Activated naive CD4-positive, alpha-beta T cell (primary cell): ENCODE measurements around the gene RIC8A.
A peak's percentile ranks its signal among the peaks of the same experiment; 100 is the strongest.

Experiments used
- DNase-seq, 4 experiments: peaks; one replicate each; lab custom pipeline; 2025; lab: John Stamatoyannopoulos, UW

Gene RIC8A

DNA sequence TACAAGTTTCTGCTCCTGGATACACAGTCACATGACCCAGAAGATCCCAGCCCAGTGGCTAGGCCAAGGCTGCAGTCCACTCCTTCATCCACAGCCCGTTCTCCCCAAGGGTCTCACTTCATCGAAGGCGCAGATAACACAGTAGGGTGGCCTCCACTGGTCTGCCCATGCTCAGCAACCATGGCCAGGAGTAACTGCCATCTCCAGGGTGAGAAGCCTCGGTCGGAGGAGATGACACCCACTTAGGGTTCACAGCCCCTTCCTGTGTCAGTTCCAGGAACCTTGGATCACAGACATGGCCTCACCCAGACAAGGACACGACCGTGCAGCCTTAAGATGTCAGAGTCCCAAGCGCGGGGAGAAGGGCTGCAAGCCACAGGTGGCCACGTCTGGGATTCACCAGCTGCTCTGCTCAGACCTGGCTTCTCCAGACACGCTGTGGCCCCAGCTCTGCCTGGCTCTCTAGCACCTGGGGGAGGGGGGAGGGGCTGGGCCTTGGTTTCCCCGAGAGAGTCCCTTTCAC lies 2.9 kb upstream of the RIC8A start:
- no peak for DNase-seq

DNA sequence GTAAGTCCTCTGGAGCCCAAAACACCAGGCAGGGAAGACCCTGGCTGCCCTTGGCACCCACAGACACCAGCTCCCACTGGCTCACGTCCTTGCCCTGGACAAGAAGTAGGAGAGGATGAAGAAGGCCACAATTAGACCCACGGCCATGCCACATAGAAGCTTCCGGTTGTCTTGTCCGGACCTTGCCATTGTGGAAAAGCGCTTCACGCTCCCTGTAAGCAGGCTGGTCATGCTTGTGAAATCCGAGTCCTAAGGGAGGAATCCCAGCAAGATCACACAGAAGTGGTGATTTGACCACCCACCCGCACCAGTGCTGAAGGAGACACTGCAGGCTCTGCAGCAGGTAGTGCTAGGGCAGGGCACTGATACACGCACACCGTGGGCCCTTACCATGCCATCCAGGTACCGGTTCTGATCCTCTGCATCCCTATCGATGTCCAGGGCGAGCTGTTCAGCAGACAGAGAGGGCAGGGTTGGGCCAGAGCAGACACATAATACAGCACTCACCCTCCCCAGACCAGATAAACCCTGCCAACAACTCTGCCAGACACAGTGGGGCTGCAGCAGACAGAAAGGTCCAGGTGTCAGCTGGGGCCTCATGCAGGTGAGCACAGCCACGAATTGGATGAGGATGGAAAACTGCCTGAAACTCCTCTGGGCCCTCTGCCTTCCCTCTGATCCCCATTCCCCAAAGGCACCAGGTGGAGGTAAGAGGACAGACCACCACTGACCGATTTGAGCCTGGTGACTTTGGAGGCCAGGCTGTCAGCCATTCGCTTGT lies 2.1 kb upstream of the RIC8A start:
- no peak for DNase-seq

DNA sequence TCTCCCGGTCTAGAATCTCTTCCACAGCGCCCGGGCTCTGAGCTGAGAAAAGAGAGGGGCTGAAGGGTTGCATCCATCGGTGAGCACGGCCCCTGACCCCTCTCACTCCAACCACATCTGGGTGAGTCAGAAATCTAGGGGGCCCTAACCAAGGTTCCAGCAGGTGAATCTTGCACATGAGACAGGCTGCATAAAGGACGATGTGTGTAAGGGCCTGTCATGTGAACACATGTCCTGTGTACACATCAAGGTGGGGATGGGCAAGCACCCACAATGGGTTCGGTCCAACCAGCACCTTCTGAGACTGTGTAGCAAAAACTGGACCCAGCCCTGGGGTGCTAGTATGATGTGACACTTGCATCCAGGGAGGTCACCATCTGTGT lies 1.5 kb upstream of the RIC8A start:
- no peak for DNase-seq

DNA sequence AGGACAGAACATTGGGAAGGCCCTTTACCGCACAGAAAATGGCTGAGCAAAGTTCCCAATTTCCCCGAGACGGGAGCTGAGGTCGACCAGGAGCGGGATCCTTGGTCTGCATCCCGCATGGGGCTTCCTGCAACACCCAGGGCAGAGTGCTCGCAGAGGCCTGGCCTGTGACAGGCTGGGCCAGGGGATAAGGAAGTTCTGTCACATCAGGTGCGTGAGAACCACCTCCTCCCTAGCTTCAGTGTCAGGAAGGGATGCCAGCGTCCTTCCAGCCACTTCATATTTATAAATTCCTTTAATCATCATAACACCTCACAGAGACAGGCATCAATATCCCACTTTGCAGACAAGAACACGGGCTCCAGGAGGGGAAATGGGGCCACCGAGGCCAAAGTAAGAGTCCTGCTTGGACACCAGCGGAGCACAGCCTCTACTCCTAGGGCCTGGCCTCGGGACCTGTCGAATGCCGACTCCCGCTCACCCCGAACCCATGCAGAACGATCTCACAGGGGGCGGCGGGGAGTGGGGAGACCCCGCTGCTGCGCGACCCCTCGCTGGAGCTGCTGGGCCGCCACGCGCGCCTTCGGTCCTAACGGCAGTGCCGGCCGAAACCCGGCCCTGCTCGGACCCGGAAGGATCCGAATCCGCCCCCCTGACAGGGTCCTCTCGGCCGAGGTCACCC lies 841 bp upstream of the RIC8A start:
- DNase-seq = peak in 2 of 4 experiments; percentile 16 to 28

DNA sequence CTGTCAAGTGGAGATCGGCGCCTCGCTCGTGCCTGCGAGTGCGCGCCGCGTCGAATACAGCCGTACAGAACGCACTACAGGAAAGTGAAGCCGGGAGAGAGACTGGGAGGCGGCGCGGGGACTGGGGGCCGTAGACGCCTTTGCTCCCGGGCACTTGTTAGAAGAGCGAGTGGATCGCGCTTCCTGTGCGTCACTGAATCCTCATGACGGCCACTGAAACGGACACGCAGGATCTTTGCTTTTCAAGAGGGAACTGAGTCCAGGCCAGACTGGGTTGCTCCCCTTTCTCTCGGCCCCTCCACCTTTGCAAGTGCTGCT lies 314 bp downstream of the RIC8A start:
- DNase-seq = peak in 1 of 4 experiments; percentile 45

DNA sequence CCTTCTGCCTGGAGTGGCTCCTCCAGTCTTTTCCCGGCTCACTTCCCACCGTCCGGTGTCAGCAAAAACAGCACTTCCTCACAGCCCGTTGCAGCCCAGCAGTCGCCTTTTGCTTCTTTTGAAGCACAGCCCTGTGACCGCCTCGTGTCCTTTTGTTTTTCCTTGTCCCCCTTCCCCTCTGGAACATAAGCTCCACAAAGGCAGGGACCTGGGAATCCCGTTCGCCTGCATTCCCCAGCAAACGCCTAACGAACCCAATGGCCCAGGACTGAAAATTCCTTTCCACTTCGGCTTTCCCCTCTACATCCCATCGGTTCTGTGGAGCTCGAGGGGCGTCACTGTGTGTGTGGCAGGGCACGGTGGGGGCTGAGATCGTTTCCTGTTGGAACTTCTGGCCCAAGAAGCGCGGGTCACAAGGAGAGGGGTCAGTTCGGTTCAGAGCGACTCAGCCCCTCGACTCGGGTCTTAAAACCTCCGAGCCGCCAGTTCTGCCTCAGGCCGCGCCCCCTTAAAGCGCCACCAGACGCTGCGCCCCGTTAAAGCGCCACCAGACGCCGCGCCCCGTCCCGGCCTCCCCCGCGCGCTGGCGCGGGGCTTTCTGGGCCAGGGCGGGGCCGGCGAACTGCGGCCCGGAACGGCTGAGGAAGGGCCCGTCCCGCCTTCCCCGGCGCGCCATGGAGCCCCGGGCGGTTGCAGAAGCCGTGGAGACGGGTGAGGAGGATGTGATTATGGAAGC lies 841 bp downstream of the RIC8A start:
- peak; percentile 39 to 82 (median 62) for DNase-seq

DNA sequence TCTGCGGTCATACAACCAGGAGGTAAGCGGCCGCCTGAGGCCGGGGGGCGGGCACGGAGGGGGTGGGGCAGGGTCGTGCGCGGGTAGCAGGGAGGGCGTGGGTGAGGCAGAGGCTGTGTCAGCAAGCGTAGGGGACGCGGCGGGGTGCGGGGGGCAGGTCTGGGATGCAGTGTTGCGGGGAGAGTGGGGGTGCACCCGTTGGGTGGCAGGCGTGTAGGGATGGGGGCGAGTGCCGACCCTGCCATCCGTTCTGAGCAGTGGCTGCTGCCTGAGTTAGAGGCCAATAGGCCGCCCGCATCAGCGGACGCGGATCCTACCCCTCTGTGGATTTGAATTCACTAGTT lies 1.4 kb downstream of the RIC8A start:
- no peak for DNase-seq

DNA sequence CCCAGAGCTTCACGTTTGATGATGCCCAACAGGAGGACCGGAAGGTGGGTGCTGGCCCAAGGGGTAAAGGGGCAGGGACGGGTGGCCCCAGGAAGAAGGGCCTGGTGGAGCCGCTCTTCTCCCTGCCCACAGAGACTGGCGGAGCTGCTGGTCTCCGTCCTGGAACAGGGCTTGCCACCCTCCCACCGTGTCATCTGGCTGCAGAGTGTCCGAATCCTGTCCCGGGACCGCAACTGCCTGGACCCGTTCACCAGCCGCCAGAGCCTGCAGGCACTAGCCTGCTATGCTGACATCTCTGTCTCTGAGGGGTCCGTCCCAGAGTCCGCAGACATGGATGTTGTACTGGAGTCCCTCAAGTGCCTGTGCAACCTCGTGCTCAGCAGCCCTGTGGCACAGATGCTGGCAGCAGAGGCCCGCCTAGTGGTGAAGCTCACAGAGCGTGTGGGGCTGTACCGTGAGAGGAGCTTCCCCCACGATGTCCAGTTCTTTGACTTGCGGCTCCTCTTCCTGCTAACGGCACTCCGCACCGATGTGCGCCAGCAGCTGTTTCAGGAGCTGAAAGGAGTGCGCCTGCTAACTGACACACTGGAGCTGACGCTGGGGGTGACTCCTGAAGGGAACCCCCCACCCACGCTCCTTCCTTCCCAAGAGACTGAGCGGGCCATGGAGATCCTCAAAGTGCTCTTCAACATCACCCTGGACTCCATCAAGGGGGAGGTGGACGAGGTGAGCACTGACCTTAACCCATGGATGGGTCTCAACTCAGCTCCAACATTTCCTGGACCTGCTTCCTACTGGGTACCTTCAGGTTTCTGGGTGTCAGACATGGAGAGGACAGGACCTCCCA lies 2.0 kb downstream of the RIC8A start:
- no peak for DNase-seq

DNA sequence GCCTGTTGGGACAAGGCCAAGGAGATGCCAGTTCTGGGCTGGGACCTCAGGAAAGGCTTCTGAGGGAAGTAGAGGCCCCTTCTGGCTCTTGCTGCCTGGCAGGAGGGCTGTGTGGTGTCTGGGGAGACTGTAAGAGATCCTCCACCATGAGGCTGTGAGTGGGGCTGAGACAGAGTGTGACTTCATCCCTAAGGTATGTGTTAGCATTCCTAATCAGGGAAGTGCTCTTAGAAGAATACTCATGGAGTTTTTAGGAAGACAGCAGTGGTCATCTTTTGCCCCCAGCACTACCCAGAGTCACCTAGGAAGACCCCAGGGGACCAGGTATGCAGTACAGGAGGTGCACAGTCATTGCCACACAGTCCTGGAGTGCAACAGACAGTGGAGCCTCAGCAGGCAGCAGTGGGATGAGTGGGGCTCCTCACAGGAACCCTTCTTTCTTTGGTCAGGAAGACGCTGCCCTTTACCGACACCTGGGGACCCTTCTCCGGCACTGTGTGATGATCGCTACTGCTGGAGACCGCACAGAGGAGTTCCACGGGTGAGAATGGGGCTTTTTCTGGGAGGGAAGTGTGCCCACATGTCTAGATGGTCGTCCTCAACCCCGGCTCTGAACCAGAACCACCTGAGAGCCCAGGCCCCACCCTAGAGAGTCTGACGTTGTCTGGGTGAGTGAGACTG lies 2.8 kb downstream of the RIC8A start:
- DNase-seq = no peak

DNA sequence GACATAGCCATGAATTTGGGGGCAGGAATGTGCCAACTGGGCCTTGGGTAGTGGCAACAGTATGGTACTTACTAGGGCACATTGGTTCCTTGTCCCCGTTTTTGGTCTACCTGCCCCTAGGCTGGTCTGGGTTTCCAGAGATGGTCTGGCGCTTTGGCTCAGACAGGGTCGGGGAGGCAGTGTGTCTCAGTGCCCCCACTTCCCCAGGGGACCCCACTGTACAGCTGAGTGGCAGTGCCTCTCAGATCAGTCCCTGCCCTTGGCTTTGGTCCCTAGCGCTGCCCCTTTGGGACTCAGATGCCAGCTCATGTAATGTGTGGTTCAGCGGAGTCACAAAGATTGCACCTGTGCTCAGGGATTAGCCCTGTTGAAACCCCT lies 3.3 kb downstream of the RIC8A start:
- no peak for DNase-seq

DNA sequence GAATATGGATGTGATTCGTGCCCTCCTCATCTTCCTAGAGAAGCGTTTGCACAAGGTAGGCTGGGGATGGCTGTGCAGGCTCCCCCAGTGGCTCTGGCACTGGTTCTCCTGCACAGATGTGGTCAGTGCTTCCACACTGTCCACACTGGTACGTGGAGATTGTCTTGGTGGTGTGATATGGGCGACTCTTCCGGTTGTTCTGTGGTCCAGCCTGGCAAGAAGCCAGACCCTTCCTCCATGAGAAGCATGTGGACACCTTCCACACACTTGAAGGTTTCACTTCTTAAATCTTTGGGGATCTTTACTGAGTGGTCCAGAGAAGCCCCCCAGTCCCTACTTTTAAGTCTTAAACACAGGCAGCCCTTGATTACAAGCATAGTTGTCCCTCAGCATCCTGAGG lies 3.8 kb downstream of the RIC8A start:
- no peak for DNase-seq

DNA sequence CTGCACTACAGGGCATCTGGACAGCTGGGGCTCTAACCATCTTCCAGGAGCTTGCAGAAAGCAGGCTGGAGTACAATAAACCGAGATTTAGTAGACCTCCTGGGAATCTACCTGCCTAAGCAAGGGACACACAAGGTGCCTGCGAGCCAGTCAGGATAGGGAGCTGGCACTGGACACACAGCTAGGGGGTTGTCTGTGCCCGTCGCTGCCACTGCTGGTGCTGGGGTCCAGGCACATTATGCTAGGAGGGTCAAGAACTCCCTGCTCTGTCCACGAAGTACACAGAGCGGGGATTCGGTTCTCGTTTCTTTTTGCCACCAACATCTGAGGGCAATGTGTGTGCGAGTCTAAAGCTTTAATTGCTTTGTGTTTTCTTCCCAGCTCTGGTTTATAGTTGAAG lies 4.2 kb downstream of the RIC8A start:
- DNase-seq = no peak

DNA sequence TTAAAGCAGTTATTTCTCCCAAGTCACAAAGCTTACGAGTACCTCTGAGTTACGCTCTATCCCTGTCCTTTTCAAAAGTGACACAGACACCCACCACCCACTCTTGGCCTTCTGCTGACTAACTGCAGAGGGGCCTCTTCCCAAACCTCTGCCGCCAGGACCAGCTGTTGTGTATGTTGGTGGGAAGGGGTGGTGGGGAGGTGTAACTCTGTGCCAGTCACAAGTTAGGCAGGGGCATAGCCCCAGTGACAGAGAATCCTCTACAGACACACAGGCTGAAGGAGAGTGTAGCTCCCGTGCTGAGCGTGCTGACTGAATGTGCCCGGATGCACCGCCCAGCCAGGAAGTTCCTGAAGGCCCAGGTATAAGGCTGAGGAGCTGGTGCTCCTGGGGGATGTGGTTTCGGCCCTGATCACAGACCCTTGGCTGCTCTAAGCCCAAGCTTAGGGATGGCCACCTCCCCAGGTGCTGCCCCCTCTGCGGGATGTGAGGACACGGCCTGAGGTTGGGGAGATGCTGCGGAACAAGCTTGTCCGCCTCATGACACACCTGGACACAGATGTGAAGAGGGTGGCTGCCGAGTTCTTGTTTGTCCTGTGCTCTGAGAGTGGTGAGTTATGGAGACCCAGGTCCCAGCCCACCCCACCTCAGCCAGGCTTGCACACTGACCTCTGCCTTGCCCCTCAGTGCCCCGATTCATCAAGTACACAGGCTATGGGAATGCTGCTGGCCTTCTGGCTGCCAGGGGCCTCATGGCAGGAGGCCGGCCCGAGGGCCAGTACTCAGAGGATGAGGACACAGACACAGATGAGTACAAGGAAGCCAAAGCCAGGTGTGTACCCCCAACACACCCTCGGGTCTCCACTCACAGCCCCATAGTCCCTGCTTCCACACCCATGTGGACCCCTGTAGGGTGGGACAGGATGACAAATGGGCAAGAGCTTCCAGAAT lies 4.9 kb downstream of the RIC8A start:
- DNase-seq = no peak

DNA sequence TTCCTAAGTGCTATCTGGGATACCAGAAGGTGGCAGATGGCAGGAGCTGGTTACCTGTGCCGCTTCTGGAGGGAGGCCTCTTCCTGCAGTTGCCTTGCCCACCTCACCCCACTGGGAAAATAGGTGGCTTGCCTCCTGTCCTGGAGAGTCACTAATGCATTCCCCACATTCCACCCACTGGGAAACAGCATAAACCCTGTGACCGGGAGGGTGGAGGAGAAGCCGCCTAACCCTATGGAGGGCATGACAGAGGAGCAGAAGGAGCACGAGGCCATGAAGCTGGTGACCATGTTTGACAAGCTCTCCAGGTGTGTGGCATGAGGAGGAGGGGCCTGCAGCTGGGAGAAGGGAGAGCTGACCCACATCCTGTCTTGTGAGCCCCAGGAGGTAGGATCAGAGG lies 5.6 kb downstream of the RIC8A start:
- no peak for DNase-seq

DNA sequence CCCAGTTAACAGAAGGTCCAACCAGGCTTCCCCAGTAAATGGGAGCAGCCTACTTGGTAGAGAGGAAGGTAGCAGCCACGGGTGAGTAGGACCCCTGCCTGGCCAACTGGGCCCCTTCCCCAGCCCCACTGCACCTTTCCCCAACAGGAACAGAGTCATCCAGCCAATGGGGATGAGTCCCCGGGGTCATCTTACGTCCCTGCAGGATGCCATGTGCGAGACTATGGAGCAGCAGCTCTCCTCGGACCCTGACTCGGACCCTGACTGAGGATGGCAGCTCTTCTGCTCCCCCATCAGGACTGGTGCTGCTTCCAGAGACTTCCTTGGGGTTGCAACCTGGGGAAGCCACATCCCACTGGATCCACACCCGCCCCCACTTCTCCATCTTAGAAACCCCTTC lies 6.6 kb downstream of the RIC8A start:
- no peak for DNase-seq

DNA sequence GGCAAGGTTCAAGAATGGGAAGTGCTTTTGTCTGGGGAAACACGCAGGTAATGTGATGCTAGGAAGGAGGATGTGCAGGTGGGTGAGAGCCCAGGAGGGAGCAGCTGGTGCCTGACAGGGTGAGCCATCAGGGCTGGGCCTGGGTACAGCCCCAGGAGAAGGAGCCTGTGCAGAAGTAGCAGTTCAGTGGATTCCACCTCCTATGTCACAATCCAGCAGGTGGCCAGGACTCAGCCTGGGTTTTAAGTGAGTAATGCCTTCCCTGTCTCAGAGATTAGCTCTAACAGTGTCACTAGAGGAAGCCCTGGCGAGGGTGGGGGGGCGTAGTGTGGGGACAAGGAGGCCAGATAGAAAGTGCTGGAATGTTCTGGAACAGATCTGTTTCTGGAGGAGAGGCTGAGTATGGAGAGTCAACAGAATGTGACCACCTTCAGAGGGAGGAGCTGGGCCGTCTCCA lies 8.1 kb downstream of the RIC8A start:
- DNase-seq = no peak

DNA sequence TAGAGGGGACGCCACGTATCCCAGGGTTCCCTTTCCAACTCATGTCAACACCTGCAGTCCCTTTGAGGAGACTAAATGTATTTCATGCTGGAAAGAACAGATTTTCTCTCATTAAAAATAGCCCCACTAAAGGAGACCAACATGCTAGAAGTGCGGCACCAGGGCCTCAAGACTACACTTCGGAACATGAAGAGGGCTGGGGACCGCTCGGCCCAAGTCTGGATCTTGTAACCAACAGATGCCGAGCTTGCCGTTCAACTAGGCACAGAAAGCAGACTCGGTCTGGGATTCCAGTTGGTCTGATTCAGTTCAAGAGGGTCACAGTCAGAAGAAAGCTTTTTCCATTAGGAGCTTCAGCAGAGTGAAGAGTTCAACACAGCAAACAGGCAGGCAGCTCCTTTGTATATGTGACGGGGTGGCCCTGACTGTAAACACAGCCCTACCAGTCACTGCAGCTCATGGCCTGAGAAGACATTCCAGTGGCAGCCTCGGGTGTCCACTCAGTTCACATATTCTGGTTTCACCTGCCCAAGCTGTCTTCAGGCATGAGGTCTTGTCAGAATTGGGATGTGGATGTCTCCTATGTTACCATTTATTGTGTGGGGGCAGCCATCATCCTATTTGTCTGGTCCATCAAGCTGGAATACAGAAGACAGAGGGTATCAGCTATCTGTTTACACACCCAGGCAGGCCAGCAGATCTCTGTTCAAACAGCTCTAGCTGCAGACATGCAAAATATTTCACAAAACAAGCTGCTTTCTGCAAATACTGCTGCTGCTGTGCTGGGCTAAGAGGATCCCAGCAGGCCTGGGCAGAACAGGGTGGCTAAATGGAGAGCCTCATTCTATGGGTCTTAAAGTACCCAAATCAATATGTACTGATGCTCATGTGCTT lies 8.8 kb downstream of the RIC8A start:
- no peak for DNase-seq

DNA sequence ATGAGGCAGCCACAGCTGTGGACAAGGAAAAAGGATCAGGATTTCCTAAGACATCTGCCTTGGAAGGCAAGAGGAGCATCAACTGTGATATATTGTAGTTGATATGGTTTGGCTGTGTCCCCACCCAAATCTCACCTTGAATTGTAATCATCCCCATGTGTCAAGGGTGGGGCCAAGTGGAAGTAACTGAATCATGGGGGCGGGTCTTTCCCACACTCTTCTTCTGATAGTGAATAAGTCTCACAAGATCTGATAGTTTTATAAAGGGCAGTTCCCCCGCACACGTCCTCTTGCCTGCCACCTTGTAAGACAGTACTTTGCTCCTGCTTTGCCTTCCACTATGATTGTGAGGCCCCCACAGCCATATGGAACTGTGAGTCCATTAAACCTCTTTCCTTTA lies 10.2 kb downstream of the RIC8A start:
- DNase-seq = no peak

DNA sequence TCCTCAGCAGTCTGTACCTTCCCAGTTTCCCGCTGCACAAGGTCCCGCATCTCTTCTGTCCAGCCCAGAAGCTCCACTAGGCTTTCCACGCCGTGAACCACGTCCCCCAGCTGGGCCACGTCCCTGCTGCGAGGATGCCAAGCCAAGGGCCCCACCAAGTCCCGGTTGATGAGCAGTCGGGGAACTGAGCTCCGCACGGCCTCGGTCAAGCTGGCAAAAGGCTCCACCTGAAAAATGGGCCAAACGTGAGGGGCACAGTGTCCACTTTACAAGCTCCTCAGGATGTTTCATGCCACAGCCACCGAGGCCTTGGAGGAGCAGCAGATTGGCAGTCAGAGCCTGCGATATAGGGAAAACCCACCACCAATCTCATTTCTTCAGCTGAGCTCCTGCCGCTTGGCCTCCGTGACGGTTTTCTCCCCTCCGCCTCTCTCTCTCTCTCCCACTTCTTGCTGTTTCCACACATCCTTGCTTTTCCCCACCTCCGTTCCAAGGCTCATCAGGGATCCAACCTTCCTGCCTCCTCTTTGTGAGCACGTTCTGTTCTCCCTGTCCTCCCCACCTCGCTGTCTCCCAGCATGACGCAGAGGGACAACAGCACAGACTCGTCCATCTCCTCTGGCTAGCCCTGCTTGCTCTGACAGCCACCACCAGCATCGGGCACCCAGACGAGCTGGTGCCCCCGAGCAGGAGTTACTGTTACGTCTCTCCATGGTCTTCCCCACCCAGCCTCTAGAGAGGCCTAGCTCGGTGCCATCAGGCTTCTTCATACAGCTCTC lies 11.5 kb downstream of the RIC8A start:
- DNase-seq = no peak
